Activated CD4-positive, alpha-beta T cell treated with anti-CD3 and anti-CD28 coated beads, Interleukin-2, Interleukin-6, amounts not matched to agents 100 ng/mL and 50 ng/mL, durations not matched to agents 16 hours and 8 hours (primary cell): ENCODE results near the gene GPBP1L1.
"Not testable (repeated sequence)": the region's sequence is repeated elsewhere in the genome, so short reads cannot be mapped to it uniquely, and the experiment has no call there.

ENCODE experiments used
- DNase-seq: peaks from one replicate; pipeline ENCODE4 v3.0.0-alpha.2; 2020

Gene GPBP1L1

GRCh38 chr1:45686288-45687013 is at the start of gene GPBP1L1:
GPBP1L1 (minus strand) TSS chr1:45686533; CDS start chr1:45659087, 27,446 bp downstream.
- DNase-seq: peak; percentile 99

GRCh38 chr1:45730780-45731319 is 44.5 kb upstream of the GPBP1L1 start:
- no peak for DNase-seq

- no peak for DNase-seq
Measured at GRCh38 chr1:45730075-45730779, 43.9 kb upstream of the GPBP1L1 start.

DNA sequence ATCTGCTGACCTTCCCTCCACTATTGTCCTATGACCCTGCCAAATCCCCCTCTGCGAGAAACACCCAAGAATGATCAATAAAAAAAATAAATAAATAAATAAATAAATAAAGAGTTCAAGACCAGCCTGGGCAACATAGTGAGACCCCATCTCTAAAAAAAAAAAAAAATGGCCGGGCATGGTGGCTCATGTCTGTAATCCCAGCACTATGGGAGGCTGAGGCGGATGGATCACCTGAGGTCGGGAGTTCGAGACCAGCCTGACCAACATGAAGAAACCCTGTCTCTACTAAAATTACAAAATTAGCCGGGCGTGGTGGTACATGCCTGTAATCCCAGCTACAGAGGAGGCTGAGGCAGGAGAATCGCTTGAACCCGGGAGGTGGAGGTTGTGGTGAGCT is 39.7 kb upstream of the GPBP1L1 start:
- not testable (repeated sequence) for DNase-seq

DNA sequence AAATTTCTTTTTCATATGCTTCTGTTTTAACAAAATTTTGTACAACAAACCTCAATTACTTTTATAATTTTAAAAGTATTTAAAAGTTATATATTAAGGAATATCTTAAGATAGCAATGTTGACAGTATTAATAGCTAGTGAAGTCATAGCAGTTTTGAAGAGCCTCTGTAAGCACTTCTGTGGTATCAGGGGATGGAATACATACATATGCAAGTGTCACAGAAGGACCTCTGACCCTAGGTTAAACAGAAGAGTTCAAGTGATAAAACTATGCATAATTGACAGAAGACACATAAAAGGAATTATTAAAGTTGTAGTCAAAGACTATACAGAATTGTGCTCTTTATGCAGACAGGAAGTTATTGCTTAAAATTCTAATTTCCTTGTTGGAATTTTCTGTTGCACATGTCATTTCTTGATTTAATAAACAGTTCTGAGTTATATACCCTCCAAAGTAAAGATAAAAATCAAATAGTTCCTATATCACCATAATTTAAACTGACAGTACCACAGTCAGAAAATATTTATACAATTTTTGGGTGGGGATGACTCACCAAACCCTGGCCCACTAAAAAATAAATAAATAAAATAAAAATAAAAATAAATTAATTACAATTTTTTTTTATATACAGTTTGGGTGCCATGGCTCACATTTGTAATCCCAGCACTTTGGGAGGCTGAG is 37.1 kb upstream of the GPBP1L1 start:
- no peak for DNase-seq

DNA sequence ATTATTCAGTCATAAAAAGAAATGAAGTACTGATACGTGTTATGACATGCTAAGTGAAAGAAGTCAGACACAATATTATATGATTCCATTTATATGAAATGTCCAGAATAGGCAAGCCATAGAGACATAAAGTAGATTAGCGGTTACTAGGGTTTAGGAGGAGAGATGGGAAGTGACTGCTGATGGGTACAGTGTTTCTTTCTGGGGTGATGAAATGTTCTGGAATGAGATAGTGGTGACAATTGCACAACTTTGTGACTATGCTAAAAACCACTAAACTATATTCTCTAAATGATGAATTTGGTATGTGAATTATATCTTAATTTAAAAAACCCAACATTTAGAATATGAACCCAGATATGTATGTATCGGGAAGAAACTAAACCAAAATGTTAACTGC is 36.5 kb upstream of the GPBP1L1 start:
- DNase-seq: no peak

DNA sequence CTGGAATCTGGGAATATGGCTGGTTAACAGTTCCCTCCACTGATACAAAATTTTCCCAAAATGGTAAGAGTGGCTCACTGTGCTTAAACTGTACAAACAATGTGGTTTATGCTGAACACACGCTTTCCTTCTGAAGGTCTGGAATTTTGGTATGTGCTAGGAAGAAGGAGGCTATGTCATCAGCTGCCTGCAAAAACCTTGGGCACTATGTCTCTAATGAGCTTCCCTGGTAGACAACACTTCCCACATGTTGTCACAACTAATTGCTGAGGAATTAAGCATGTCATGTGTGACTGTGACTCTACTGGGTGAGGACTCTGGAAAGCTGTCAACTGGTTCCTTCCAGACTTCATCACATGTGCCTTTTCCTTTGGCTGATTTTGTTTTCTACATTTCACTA is 34.9 kb upstream of the GPBP1L1 start:
- DNase-seq: no peak

DNA sequence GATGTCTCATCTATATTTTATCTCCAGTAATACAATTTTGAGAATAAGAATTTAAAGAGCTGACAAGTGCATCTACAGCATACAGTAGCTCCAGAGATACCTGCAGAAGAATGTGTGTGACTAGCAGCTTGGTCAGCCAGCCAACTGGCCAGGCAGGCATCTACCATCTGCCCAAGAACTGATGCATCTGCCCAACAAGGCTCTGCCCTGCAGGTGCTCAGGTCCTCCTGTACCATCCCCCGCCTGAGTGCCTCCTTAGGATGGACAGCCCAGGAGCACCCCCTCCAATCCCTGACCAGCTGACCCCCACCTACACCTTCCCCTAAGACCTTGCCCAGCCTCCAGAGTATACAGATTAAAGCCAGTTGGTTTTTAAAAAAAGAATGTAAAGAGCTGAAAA is 32.0 kb upstream of the GPBP1L1 start:
- no peak for DNase-seq

- DNase-seq: not testable (repeated sequence)
Measured at GRCh38 chr1:45717386-45717785, 31.1 kb upstream of the GPBP1L1 start.

DNA sequence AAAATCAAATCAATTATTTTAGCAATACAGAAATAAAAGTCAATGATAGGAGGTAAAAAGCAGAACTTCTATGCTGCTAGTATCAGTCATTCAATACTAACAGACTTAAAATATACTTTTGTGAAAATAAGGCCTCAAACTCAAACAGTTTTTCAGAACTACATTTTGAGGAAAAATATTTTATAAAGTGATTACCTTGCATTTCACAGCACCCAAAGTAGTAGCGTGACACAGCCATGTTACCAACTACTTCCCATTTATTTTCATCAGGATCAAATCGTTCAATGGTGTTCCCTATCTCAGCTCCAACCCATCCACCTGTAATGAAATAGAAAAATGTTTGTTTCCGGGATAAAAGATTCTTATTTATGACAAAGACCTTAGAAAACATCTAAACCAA is 30.4 kb upstream of the GPBP1L1 start:
- DNase-seq: no peak

DNA sequence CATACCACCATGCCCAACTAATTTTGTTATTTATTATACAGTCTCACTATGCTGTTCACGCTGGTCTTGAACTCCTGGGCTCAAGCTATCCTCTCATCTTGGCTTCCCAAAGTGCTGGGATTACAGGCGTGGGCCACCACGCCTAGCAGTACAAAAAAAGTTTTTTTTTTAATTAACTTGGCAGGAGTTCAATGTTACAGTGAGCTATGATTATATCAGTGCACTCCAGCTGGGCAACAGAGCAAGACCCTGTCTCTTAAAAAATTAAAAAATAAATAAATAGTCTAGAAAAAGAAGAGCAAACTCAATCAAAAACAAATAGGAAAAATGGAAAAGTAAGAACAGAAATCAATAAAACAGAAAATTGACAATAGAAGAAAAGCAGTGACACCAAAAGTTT is 27.4 kb upstream of the GPBP1L1 start:
- DNase-seq: no peak

DNA sequence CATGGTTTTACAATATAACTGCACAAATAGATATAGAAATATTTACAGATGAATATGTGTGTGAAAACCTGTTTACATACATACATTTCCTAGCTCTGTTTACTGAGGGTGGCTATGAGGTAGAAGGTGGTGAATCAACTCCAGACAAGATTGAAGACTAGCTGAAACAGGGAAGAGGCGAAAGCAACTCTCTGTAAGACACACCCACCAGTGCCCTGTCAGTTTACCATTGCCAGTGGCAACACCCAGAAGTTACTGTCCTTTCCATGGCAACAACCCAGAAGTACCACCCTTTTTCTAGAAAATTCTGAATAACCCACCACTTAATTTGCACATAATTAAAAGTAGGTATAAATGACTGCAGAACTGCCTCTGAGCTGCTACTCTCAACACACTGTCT is 18.3 kb upstream of the GPBP1L1 start:
- DNase-seq: no peak

DNA sequence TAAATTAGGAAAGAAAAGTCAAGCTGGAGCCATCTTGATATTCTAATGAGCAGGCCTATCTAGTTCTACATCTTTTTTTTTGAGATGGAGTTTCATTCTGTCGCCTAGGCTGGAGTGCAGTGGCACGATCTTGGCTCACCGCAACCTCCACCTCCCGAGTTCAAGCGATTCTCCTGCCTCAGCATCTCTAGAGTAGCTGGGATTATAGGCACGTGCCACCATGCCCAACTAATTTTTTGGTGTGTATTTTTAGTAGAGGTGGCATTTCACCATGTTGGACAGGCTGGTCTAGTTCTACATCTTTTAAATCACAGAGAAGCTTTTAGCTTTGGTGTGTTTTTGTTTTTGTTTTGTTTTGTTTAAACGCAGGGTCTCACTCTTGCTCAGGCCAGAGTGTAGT is 8.5 kb upstream of the GPBP1L1 start:
- no peak for DNase-seq

- not testable (repeated sequence) for DNase-seq
Measured at GRCh38 chr1:45693811-45694210, 7.5 kb upstream of the GPBP1L1 start.

DNA sequence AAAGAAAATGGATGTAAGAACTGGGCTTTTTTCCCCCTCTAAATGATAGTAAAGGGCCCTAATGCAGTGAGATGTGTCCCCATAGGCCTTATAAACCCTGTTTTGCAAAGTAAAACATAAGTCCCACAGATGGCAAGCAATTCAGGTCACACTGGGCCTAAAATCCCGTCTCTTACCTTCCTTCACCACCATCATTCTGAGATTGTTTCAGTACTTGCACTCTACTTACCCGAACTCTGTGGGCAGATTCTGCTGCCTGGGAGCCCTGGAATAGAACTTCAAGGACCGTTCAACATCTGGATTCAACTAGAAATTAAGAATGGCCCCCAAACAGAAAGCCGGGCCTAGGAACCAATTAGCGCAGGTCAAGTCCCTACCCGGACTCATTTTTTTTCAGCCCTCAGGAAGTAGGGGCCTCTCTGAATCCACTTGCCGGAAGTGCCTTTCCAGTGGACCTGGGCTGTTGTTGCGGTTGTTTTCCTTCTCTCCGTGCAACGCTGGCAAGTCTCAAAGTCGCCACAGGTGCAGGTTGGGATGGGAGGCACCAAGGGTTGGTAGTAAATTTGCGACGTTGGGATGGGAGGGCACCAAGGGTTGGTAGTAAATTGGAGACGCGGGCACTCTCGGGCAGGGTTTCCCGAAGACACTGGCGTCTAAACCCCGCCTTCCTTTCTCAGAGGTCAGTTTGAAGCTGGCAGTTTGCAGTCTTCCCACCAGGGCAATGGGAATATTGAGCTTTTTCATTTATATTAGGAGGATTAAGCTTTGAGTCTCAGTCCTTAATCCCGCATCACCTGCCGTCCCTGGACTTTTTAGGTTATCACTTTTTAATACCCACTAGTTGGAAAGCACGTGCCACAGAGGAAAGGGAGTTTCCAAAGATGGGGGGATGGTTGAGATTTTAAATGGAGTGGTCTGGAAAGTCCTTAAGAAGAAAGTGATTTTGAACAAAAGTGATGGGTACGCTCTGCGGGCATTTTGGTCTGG is 1.7 kb upstream of the GPBP1L1 start, which contains the start of gene TMEM69:
Gene TMEM69, plus strand, starts transcription at position 428 of the 987 bp plus-strand sequence. CDS start 2,888 bp downstream, outside the sequence.
- peak; percentile 90 for DNase-seq

DNA sequence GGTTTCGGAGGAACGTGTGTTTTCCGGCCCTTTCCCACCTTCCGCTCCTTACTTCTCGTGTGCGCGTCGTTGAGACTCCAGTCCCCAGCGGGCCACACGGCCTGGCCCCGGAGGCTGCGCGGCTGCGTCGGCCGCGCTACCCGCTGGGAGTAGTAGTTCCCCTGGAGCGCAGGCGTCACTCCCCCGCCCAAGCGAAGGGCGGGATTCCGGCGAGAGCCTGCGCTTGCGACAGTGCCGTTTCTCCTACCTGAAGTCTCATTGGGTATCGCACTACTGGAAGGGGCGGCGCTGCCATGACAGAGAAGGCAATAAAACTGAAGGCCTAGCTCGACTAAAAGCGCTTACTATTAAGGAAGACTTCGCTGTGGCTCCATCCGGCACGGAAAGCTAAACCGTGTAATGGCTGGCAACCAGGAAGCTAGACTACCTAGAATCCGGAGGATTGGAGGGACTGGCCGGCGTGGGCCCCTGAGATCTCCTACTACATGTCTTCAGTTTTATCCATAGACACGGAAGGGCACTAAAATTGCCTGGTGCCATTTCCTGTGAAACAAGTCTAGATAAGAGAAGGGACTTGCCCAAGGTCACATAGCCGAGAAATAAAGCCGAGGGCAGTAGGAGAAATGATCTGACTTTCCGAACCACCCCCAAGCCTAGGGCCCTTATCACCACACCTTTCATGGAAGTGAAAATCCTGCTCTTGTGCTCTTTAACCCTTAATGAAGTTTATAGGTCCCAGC is 851 bp upstream of the GPBP1L1 start:
- DNase-seq: peak; percentile 99

- DNase-seq: peak; percentile 57
Measured at GRCh38 chr1:45686015-45686287, 382 bp downstream of the GPBP1L1 start.

DNA sequence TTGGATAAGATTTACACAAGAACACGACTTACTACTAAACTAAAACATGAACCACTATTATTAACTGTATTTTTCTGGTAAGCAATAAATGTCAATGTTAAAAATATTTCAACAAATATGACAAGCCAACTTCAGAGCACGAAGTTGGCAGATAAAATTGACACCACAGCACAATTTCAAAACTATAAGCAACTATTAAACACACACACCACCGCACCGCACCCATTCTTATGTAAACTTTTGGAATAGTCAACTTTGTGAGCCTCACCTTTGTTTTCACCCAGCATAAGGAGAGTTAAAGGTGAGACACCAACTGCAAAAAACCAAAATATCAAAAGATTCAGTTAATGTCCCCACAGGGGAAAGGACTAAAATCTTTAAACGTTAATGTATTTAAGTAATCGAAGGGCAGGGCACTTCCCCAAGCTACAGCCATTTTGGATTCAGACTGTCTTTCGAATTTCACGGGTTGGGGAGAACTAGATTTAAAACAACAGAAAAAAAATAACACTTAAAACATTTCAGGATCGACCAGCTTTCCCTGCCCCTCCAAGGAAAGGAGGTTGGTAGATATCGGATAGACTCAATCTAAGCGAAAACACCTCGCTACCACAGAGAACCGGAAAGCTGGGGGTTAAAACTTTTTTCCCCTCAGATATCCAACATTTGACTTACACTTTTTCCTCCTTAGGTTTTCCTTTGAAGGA is 872 bp downstream of the GPBP1L1 start:
- peak; percentile 14 for DNase-seq

GRCh38 chr1:45684402-45684801 is 1.9 kb downstream of the GPBP1L1 start:
- no peak for DNase-seq

DNA sequence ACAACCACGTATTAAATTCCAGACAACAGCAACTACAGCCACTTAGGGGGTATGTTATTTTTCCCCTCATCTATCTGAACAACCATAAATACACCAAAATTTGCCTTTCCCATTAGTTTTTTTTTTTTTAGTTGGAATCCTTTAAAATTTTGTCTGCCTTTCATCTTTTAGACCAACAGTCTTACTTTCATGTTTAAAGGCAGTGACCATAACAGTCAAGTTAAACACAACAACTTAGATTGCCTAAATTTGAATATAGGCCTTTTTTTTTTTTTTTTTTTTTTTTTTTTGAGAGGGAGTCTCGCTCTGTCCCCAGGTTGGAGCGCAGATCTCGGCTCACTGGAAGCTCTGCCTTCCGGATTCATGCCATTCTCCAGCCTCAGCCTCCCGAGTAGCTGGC is 3.4 kb downstream of the GPBP1L1 start:
- no peak for DNase-seq

DNA sequence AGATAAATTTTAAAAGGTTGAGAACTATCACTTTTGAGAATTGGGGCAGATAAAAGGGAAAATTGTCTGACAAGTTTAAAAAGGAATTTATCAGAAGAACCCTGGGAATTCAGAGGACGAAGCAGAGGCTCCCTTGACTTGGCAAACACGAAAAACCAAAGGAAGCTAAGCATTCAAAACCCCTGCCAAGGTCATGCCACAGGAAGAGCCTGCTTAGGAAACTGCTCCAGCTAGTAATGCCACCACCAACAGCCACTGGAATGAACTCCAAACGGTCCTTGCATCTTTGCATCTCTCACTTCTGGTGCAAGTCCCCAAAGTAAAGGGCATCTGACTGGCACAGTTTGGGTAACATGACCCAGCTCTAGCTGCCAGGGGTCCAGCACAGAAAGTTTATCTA is 7.2 kb downstream of the GPBP1L1 start:
- DNase-seq: no peak
